HFFc6 (cell line): ENCODE data around the gene PDE6C. TPM values are rescaled to one million over a fixed set of nuclear protein-coding genes. Genes with fewer than 3 reads are reported as not detected.

Experiments
- DNase-seq: peaks from one replicate; pipeline ENCODE4 v3.0.0-alpha.2; 2018
- H3K27ac Mint-ChIP-seq: 2 replicates; pipeline ENCODE4 v1.8.0; 2020; ENCODE audit warnings: mild to moderate bottlenecking, mixed read lengths
- H3K27me3 Mint-ChIP-seq: 2 replicates; pipeline ENCODE4 v1.8.0; 2021; ENCODE audit warnings: mild to moderate bottlenecking, moderate library complexity, mixed read lengths; ENCODE audit not compliant: insufficient read depth
- H3K36me3 Mint-ChIP-seq: 2 replicates; pipeline ENCODE4 v1.8.0; 2021; ENCODE audit warnings: low read depth, mixed read lengths
- H3K4me1 Mint-ChIP-seq: 2 replicates; pipeline ENCODE4 v1.8.0; 2020; ENCODE audit warnings: low read depth, mixed read lengths
- H3K4me3 Mint-ChIP-seq: 2 replicates; pipeline ENCODE4 v1.8.0; 2020; ENCODE audit warnings: mild to moderate bottlenecking, moderate library complexity, mixed read lengths
- H3K9me3 Mint-ChIP-seq: 2 replicates; pipeline ENCODE4 v1.8.0; 2020; ENCODE audit warnings: mild to moderate bottlenecking, mixed read lengths
- total RNA-seq, 6 experiments: library from RNA; stranded (reverse); fragmentation: NEBNext Ultra II Directional; extraction: Animal tissue kit (Norgen Biotek cat#: 25700); gene quantifications; 2 replicates in 1 of 6; 3 replicates in 5 of 6; pipeline ENCODE4 v1.2.3, GENCODE V29; 2021
- TF ChIP-seq, protein P1 (sequence below): fragments of 200-600 bp; sonication (generic); IDR thresholded peaks from 2 replicates; pipeline ENCODE4 v1.5.0; 2021; ENCODE audit warnings: antibody characterized with exemption, mild to moderate bottlenecking

Gene PDE6C
- total RNA-seq, 6 experiments from 2014 or later: not detected

DNA sequence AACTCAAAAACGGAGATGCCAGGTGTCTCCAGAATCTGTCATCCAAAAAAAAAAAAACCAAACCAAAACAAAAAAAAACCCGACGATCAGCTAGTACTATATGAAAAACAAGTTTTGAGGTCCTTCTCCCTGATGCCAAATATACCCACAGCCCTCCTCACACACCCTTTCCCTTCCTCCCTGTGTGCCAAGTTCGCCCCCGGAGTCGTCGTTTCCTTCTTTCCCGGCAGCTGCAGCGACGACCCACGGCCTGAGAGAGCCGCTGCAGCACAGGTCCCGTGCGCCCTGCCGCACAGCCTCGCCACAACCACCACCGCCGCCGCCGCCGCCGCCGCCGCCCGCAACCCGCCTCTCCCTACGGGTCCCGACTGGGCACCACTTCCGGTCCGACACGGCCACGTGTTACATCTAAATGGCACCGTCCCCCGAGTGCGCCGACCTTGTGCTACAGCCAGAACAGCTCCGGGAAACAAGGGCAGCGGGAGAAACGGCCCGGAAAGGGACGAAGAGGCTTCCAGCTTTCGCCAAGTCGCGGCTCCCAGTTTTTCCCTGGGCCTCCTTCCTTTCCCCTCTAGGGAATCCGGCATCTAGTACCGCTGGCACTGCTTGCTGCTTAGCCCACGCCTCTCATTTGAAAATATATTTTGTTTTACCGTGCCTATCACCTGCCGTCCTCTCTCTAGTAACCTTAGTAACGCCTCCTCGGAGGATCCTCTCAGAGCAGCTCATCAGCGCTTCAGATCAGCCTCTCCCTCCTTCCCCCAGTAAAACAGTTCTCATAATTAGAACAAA is 90.1 kb downstream of the PDE6C start, which contains the start of gene FRA10AC1:
TSS of gene FRA10AC1 (minus strand) at position 383 of the 792 bp plus-strand sequence. CDS start 2,486 bp downstream, outside the sequence.
- TF ChIP-seq, protein P1, sequence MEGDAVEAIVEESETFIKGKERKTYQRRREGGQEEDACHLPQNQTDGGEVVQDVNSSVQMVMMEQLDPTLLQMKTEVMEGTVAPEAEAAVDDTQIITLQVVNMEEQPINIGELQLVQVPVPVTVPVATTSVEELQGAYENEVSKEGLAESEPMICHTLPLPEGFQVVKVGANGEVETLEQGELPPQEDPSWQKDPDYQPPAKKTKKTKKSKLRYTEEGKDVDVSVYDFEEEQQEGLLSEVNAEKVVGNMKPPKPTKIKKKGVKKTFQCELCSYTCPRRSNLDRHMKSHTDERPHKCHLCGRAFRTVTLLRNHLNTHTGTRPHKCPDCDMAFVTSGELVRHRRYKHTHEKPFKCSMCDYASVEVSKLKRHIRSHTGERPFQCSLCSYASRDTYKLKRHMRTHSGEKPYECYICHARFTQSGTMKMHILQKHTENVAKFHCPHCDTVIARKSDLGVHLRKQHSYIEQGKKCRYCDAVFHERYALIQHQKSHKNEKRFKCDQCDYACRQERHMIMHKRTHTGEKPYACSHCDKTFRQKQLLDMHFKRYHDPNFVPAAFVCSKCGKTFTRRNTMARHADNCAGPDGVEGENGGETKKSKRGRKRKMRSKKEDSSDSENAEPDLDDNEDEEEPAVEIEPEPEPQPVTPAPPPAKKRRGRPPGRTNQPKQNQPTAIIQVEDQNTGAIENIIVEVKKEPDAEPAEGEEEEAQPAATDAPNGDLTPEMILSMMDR: peak; percentile 67
- Mint-ChIP-seq H3K9me3 (no peaks in the 10 kb centered on the region), H3K4me1 (no peaks in the 10 kb centered on the region), H3K4me3 (no peak within 1 kb of the TSS), H3K36me3 (peaks cover 2% of the 10 kb centered on the region; the same call in 1 of the 2 replicates), H3K27me3 (no peaks in the 10 kb centered on the region), H3K27ac (no peak within 1 kb of the TSS)
- DNase-seq: peak; percentile 93

DNA sequence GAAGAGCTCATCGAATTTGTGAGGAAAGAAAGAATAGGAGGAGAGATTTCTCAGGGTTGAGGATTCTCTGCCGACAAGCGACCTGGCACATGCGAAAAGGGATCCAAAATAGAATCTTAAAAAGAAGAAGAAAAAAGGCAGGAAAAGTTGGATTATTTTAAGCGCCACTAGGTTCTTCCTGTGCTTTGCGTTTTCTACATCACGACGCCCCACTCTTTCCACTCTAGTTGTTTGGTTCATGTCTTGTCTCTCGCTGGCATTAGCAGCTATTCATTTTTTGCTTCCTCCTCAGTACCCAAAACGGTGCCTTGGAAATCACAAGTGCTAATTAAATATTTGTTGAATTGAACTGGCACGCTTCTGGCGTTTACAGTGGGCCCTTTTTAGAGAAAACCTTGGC is 90.7 kb downstream of the PDE6C start:
- no peaks in the 10 kb centered on the region for H3K27me3 Mint-ChIP-seq
- no peak overlapping the region for H3K4me3 Mint-ChIP-seq
- no peak overlapping the region for H3K27ac Mint-ChIP-seq
- H3K9me3 Mint-ChIP-seq: no peaks in the 10 kb centered on the region
- no peaks in the 10 kb centered on the region for H3K36me3 Mint-ChIP-seq
- TF ChIP-seq, protein P1: no peak
- no peaks in the 10 kb centered on the region for H3K4me1 Mint-ChIP-seq
- no peak for DNase-seq

DNA sequence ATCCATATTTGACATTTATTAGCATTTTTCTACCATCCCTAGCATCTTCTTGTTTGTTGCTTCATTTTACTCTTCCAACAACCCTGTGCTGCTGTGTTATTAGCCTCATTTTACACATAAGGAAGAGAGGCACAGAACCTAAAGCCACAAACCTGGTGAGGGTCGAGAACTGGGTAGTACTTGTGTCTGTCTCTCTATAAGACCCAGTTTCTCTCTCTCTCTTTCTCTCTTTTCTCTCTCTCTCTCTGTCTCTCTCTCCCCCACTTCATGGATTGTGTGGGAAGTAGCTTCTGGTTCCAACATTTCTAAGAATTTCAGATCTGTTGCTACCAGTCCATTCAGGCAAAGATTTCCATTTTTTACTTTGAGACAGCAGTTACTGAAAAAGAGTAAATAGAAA is 91.5 kb downstream of the PDE6C start:
- H3K27me3 Mint-ChIP-seq: no peaks in the 10 kb centered on the region
- H3K9me3 Mint-ChIP-seq: no peaks in the 10 kb centered on the region
- no peaks in the 10 kb centered on the region for H3K4me1 Mint-ChIP-seq
- no peak overlapping the region for H3K27ac Mint-ChIP-seq
- TF ChIP-seq, protein P1: no peak
- no peaks in the 10 kb centered on the region for H3K36me3 Mint-ChIP-seq
- no peak for DNase-seq
- peak overlapping the region; percentile 80; the same call in 1 of the 2 replicates for H3K4me3 Mint-ChIP-seq

DNA sequence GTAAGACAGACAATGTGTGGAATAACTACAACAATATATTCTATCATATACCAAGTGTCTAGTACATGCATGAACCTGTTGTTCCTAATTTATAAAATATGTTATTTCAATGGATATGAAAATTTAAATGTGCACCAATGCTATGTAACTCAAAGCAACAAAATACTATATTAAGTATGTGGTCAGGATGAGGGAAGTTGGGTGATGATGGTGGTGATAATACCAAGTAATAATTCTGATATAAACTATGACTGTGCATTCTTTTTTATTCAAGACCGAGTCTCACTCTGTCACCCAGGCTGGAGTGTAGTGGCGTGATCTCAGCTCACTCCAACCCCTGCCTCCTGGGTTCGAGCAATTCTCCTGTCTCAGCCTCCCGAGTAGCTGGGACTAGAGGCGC is 92.1 kb downstream of the PDE6C start:
- Mint-ChIP-seq H3K4me1 (no peaks in the 10 kb centered on the region), H3K27ac (no peak overlapping the region), H3K9me3 (no peaks in the 10 kb centered on the region), H3K4me3 (no peak overlapping the region), H3K36me3 (no peaks in the 10 kb centered on the region), H3K27me3 (no peaks in the 10 kb centered on the region)
- no peak for DNase-seq
- TF ChIP-seq, protein P1: no peak

DNA sequence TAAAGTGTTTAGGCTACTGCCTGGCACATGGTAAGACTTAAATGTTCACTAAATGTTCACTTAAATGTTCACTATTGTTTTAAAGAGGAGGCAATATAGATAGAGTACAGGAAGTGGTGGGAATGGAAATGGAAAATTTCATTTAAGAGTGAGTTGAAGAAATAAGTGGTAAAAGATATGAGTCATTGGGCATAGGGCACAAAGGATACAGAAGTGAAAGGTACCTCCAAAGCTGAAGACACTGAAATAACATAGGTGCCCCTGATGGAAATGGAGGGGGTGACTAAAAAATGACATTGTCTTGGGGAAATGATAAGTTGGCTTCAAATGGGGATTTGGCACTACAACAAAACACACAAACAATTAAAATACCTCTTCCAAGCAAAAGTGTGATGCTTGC is 95.3 kb downstream of the PDE6C start:
- Mint-ChIP-seq H3K4me1 (peaks cover 11% of the 10 kb centered on the region), H3K27ac (no peak overlapping the region), H3K4me3 (no peak overlapping the region), H3K36me3 (no peaks in the 10 kb centered on the region), H3K27me3 (no peaks in the 10 kb centered on the region), H3K9me3 (no peaks in the 10 kb centered on the region)
- DNase-seq: no peak
- TF ChIP-seq, protein P1: no peak
